Measurements from ENCODE around the gene FRAS1. TPM values are rescaled to one million over a fixed set of nuclear protein-coding genes. Genes with fewer than 3 reads are reported as not detected.

Gene FRAS1
- polyA plus RNA-seq, 1 donor from 2014 or later: 2.8 TPM

- Histone ChIP-seq H3K36me3 (ENCODE audit: insufficient read depth, low read length) (no peaks in the 10 kb centered on the region), H3K4me2 (ENCODE audit: low read length) (no peak overlapping the region), H3K4me3 (ENCODE audit: low read length) (no peak overlapping the region), H3K9me2 (ENCODE audit: insufficient read depth, low read length) (no peaks in the 10 kb centered on the region), H3K27ac (ENCODE audit: low read length) (no peak overlapping the region), H3K9ac (ENCODE audit: low read length) (no peak overlapping the region), H3K9me3 (ENCODE audit: low read length) (no peaks in the 10 kb centered on the region), H3F3A (ENCODE audit: insufficient read depth, low read length, poor library complexity, severe bottlenecking) (no peaks in the 10 kb centered on the region), H2AFZ (ENCODE audit: low read depth, low read length) (no peak overlapping the region), H3K79me2 (replicated peaks; ENCODE audit: insufficient read depth, low read length) (no peaks in the 10 kb centered on the region), H4K20me1 (ENCODE audit: insufficient read depth) (no peaks in the 10 kb centered on the region), H3K27me3 (ENCODE audit: insufficient read depth, low read depth, low read length) (no peaks in the 10 kb centered on the region)
- TF ChIP-seq SMC3 (conservative IDR thresholded peaks at IDR 0.05; ENCODE audit: poor library complexity): no peak
- no peak for TF ChIP-seq CTCF (IDR thresholded peaks at IDR 0.05; ENCODE audit: poor library complexity, severe bottlenecking)
- no peak for TF ChIP-seq REST (IDR thresholded peaks at IDR 0.05; ENCODE audit: borderline replicate concordance)
- no peak for TF ChIP-seq EP300 (conservative IDR thresholded peaks at IDR 0.05; ENCODE audit: poor library complexity, severe bottlenecking)
- no peak for TF ChIP-seq MXI1 (conservative IDR thresholded peaks at IDR 0.05; ENCODE audit: poor library complexity, severe bottlenecking)
- no peak for TF ChIP-seq EZH2 (IDR thresholded peaks at IDR 0.05; ENCODE audit: borderline replicate concordance, insufficient read depth, low read length, poor library complexity, severe bottlenecking)
- no peak for TF ChIP-seq RAD21 (conservative IDR thresholded peaks at IDR 0.05)
- TF ChIP-seq POLR2AphosphoS5 (IDR thresholded peaks at IDR 0.05): no peak
- TF ChIP-seq TAF1 (IDR thresholded peaks at IDR 0.05; ENCODE audit: low read depth): no peak
These were observed 24.2 kb upstream of the FRAS1 start for GRCh38 chr4:78032929-78033328.

GRCh38 chr4:78033861-78034260, 23.3 kb upstream of the FRAS1 start:
- no peaks in the 10 kb centered on the region for H3K79me2 ChIP-seq (replicated peaks; ENCODE audit: insufficient read depth, low read length)
- TF ChIP-seq SMC3 (conservative IDR thresholded peaks at IDR 0.05; ENCODE audit: poor library complexity) (no peak), REST (IDR thresholded peaks at IDR 0.05; ENCODE audit: borderline replicate concordance) (no peak), POLR2AphosphoS5 (IDR thresholded peaks at IDR 0.05) (no peak), TAF1 (IDR thresholded peaks at IDR 0.05; ENCODE audit: low read depth) (no peak), MXI1 (conservative IDR thresholded peaks at IDR 0.05; ENCODE audit: poor library complexity, severe bottlenecking) (no peak), CTCF (IDR thresholded peaks at IDR 0.05; ENCODE audit: poor library complexity, severe bottlenecking) (no peak), EZH2 (IDR thresholded peaks at IDR 0.05; ENCODE audit: borderline replicate concordance, insufficient read depth, low read length, poor library complexity, severe bottlenecking) (no peak)
- H4K20me1 ChIP-seq (ENCODE audit: insufficient read depth): no peaks in the 10 kb centered on the region
- no peaks in the 10 kb centered on the region for H3K9me2 ChIP-seq (ENCODE audit: insufficient read depth, low read length)
- no peak overlapping the region for H3K4me3 ChIP-seq (ENCODE audit: low read length)
- no peaks in the 10 kb centered on the region for H3F3A ChIP-seq (ENCODE audit: insufficient read depth, low read length, poor library complexity, severe bottlenecking)
- no peak overlapping the region for H3K4me2 ChIP-seq (ENCODE audit: low read length)
- no peak overlapping the region for H3K9ac ChIP-seq (ENCODE audit: low read length)
- no peak overlapping the region for H3K27ac ChIP-seq (ENCODE audit: low read length)
- no peaks in the 10 kb centered on the region for H3K27me3 ChIP-seq (ENCODE audit: insufficient read depth, low read depth, low read length)
- H2AFZ ChIP-seq (ENCODE audit: low read depth, low read length): no peak overlapping the region
- H3K9me3 ChIP-seq (ENCODE audit: low read length): no peaks in the 10 kb centered on the region
- no peaks in the 10 kb centered on the region for H3K36me3 ChIP-seq (ENCODE audit: insufficient read depth, low read length)

Measured in neural cell (in vitro differentiated cells).